ENCODE data around the gene ABO.
"Not testable (repeated sequence)": the region's sequence is repeated elsewhere in the genome, so short reads cannot be mapped to it uniquely, and the experiment has no call there.

The ABO gene

DNA sequence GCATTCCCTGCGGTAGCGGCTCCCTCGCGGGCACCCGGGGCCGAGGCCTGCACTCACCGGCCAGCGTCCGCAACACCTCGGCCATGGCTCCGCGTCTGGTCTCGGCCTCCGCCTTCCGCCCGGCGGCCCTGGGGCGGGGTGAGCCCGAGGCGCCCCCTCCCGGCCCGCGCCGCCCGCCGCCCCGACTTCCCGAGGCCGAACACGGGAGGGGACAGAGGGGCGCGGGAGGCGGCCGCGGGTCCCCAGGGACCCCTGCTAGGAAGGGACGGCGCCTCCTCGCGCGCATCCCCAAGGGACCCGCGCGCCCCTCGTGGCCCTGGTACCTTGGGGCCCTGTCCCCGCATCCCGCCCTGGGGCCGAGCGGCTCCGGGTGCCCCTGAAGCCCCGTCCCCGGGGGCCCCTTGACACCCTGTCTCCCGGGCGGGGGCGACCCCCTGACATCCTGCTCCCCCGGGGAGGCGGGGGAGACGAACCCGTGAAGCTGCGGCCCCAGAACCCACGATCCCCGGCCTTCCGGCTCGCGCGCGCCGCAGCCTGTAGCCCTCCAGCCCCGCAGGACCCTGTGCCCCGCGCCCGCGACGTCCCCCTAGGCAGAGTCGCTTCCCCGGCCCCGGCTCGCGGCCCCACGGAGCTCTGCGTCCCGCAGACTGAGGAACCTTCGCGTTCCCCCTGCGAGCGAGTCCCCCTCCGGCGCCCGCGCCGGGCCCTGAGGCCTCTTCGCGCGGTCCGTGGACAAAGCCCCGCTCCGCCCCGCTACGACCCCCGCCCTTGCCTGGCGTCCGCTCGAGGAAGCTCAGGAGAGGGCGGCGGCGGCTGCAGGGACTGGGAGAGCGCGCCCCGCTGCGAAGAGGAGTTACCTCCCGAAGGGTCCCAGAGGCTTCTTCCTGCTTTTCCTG, at the start of gene ABO:
Gene ABO (minus strand): TSS at position 97 of the 896 bp plus-strand sequence.
- DNase-seq = no peak

DNA sequence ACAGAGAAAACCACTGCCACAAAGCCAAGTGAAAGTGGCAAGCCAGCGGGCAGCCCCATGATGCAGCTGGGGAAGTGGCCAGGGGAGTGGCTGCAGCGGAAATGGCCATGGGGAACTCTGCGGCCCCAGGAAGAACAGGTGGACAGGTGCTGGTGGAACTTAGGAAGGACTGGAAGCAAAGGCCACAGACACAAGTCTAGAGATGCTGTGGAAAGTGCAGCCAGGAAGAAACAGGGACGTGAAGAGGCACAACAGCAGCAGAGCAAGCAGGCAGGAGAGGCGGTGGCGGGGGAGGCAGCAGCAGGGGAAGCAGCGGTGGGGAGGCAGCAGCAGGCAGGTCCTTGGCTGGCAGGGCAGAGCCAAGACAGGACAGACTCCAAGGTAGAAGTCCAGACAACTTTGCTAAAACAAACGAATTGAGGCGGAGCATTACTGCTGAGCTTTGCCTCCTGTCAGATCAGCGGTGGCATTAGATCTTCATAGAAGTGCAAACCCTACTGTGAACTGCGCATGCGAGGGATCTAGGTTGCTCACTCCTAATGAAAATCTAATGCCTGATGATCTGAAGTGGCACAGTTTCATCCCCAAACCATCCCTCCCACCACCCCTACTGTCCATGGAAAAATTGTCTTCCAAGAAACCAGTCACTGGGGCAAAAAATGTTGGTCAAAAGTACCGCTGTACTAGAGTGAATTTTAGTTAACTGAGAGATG, 49.1 kb upstream of the ABO start:
- DNase-seq = no peak

- no peak for DNase-seq
Measured at GRCh38 chr9:133323211-133323610, 48.2 kb upstream of the ABO start.

DNA sequence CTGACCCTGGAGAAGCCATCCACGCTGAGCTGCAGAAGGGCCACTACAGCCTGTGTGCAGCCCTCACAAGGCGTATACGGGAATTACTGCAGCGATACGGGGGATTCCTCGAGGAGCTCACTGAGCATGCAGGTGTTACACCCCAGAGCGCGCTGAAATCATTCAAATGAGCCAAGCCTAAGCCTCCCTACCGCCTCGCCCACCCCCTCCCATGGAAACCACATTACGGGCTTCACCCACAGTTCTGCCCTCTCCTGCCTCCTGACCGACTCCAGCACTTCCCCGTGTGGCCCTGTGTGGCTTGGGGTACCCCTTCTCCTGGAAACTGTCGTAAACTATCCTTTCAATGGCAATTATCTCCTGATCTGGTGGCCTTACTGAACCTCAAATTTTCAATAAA, 47.7 kb upstream of the ABO start:
- DNase-seq = no peak

DNA sequence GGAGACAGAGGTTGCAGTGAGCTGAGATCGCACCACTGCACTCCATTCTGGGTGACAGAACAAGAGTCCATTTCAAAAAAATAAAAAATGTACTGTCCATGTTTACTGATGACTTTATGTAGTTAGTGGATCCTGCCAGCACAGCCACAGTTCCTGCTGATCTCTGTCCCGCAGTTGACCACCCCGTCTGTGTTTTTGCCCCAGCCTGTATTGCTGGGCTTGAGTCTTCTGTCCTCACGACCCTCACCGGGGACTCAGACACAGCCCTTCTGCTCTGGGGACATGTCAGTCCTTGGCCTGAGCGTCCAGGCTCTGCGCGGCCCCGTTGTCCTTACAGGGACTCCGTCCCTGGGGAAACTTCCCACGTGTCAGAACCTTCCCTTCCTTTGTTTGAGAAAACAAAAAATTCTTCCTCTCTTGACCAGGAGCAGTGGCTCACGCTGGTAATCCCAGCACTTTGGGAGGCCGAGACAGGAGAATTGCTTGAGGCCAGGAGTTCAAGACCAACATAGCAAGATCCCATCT, 46.5 kb upstream of the ABO start:
- DNase-seq = no peak

DNA sequence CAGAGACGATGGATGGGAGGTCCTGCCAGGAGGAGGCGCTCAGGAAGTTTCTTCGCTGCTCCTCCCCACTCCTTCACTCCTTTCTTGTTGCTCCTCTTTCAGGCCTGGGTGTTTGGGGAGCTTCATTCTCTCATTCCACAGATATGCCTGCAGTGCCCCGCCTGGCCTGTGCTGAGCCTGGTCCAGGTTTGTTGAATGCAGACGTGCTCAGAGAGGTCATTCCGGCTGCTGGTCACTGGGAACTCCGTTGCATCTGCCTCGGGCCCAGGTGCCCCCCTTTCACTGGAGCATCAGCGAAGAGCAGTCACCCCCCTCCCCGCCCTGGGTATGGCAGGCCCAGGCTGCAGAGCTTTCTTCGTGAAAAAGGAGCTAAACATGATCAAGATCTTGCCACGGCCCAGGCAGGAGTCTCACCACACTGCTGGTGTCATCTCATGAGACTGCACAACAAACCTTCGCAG, 45.5 kb upstream of the ABO start:
- DNase-seq = no peak

- not testable (repeated sequence) for DNase-seq
Measured at GRCh38 chr9:133317551-133317950, 42.5 kb upstream of the ABO start.

DNA sequence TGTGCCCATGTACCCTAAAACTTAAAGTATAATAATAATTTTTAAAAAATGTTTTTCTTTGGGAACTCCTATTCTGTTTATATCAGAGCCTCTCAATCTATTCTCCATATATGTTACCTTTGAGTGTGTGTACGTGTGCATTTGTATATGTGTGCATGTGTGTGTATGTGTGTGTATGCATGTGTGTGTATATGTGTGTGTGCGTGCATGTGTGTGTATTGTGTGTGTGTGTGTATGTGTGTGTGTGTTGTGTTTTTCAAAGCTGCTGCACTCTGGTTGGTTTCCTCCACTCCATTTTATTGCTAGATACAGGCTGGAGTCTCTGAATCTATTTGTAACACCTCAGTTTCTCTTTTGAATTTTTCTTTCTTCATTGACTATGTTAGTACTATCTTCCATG, 41.0 kb upstream of the ABO start:
- DNase-seq = no peak

GRCh38 chr9:133309608-133310007, 34.6 kb upstream of the ABO start:
- DNase-seq = no peak

DNA sequence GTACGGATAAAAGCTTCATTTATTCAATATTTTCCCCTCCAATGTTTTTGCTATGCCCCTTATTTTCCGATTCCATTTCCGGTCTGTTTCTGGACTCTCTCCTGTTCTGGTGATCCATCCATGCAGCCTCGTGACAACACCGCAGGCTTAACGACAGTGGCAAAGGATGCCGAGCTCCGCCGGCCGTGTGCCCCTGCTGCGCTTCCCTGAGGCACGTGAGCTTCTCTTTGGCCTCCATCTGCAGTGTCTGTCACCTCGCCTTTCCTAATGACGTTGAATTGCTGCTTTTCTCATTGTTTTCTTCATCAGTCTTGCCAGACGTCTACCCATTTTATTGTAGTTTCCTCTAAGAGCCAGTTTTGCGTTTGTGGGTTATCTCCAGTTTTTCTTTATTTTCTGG, 32.3 kb upstream of the ABO start:
- no peak for DNase-seq

DNA sequence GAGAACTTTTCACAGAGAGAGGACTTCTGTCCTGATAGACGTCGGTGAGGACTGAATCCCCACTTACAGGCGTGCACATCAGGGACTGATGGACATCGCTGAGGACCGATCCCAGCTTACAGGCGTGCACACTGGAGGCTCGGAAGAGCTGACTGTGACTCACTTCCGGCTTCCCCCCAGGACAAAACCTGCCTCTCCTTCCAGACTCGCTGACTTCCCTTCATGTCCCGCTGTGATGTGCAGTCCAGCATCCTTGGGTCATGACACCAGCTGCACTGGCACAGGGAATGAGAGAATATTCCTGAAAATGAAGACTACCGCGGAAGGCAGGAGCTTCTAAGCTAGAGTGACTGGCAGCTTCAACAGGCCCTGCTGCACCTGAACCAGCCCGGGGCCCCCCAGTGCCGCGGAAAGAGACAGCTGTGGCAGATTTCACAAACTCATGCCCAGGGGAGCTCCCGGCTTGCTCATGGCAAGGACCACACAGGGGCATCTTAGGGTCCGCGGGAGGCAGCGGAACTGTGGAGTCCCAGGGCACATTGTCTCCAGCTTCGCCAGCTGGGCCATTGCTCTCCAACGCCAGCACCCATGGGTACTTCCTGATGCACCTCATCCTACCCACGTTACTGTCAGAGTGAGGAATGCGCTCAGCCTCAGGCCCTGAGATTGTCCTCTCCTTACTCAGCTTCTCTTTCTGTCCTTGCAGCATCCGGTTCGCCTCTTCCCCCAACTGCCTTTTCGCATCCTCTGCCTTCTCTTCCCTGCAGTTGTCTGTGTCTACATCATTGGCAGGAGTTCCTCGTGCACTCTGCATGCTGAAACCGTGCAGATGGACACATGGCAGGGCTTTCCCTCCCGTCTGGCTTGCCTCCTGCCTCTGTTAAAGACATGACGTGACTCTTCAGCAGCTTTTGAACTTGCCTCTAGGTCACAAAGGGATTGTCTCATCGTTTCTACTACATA, 31.5 kb upstream of the ABO start:
- no peak for DNase-seq

DNA sequence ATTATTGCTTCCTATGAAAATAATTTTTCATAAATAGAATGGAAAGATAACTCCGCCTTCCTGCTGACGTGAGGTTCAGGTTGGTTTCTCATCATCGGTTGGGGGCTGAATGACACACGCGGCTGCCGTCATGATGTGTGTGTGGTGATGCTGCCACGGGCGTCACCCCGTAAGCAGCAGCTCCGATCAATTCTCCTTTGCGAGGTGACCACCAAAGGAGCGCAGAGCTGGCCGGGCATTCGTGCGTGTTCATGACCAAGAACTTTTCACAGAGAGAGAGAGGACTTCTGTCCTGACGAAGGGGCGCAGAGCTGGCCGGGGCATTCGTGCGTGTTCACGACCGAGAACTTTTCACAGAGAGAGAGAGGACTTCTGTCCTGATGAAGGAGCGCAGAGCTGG, 30.7 kb upstream of the ABO start:
- no peak for DNase-seq

DNA sequence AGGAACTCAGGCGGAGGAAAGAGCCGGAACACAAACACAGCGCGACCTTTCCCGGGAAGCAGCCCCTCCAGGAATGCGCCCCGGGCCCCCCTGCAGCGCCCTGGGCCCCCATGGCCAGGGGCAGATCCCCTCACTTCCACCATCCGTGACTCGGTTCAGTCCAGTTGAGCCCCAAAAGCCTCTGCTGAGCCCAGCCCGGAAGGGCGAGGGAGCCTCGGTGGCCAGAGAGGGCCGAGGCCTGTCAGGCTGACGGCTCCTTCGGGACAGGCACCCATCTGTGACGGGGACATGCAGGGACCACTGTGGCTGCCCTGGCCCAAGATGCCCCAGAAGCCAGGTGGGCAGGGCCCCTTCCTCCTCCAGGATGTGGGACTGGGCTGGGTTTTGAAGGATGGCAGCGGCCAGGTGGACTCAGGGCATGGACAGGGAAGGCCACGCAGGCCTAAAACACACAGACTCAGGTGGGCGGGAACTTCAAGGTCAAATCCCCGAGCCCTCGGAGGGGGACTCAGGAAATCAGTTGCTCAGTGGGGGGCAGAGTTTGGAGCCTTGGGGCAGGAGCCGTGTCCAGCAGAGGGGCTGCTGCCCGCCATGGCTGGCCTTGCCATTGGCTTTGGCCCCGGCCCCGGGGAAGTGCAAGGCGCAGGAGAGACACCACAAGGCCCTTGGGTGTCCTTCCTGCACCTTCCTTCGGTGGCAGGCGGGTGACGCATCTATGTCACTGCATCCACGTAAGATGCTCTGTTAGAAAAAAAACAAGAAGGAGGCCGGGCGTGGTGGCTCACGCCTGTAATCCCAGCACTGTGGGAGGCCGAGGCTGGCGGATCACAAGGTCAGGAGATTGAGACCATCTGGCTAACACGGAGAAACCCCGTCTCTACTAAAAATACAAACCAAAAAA, 29.7 kb upstream of the ABO start:
- no peak for DNase-seq

DNA sequence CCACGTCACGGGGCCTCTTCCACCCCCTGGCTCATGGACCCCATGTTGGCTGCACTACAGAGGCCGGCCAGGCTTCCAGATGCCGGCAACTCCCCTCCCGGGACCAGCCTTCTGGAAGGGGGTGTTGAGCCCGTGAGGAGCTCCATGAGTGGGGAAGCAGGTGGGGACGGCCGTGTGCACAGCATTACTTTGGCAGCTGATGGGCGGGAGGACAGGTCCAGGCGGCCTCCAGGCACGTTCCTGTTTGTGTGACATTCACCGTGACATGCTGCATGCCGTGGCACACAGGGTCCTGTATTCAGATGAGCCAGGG, 29.1 kb upstream of the ABO start:
- DNase-seq = no peak

DNA sequence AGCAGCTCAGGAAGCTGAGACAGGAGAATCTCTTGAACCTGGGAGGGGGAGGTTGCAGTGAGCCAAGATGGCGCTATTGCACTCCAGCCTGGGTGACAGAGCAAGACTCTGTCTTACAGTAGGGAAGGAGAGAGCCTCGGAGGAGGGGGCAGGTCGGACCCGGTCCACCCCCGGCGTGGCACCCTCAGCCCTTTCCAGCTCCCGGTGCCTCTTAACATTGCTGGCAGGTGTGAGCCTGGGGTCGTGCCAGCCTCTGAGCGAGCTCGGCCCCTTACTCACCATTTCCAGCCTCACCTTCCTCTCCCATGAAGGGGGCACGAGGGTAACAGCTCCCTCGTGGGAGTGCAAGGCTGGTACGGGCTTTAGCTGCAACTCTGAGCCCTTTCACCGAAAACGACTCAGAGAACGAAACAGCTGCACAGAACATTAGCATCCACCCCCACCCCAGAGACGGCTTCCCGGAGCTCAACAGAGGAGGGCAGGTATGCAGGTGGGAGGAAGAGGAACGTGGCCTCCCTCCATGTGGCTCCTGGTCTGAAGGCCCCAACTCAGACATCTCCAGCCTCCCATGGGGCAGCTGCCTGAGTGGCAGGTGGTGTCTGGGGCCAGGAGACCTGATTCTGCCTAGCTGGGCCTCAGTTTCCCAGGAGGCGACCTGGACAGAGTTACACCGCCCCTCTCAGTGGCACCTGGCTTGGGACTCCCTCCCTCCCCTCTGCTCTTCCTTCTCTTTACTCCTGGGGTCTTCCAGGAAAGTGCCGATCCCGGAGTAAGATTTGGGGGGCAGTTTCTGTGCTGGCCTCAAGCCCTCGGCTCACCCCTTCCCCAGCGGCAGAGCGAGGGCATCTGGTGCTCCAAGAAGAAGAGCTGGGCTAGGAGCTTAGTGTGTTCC, 28.5 kb upstream of the ABO start:
- DNase-seq = no peak

- DNase-seq = no peak
Measured at GRCh38 chr9:133301253-133302230, 26.5 kb upstream of the ABO start.

DNA sequence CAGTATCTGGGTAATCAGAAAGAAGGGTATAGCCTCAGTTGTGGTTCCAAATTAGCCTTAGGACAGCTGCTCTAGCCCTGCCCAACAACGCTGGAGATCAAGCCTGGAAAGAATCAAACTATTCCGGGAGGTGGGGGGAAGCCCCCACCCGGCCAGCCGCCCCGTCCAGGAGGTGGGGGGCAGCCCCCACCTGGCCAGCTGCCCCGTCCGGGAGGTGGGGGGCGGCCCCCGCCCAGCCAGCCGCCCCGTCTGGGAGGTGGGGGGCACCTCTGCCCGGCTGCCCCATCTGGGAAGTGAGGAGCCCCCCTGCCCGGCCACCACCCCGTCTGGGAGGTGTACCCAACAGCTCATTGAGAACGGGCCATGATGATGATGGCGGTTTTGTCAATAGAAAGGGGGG, 25.0 kb upstream of the ABO start:
- not testable (repeated sequence) for DNase-seq

- DNase-seq = no peak
Measured at GRCh38 chr9:133294257-133294656, 19.3 kb upstream of the ABO start.

- DNase-seq = no peak
Measured at GRCh38 chr9:133290751-133291302, 15.8 kb upstream of the ABO start.
